GM19438 (cell line): Measurements from ENCODE around the gene CCDC141.
A peak's percentile ranks its signal among the peaks of the same experiment; 100 is the strongest.

ENCODE experiments used
- ATAC-seq: cut with Tn5 transposase; IDR thresholded peaks from one replicate; pipeline ENCODE4 v1.9.1; 2021; ENCODE audit warnings: low read depth; ENCODE audit not compliant: unreplicated experiment

Gene CCDC141

GRCh38 chr2:178834086-178834485 is 215.9 kb downstream of the CCDC141 start:
- ATAC-seq = no peak

- no peak for ATAC-seq
Measured at GRCh38 chr2:178833382-178833781, 216.6 kb downstream of the CCDC141 start.

DNA sequence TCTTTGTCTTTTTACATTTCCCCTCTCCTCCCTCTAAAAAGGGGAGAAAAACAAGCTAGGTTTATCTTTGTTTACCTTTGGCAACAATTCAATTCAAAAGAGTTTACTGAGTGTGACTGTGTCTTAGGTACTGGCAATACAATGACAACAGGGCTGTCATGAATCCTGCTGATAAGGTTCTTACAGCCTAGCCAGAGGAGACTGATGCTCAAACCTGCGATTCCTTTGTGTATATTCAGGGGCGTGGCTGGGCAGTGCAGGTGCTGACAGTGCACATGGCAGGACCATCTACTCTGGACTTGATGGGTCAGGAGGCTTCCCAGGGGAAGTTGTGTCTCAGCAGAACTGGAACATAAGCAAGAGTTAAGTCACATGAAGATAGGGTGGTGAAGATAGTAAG is 219.5 kb downstream of the CCDC141 start:
- ATAC-seq = no peak

DNA sequence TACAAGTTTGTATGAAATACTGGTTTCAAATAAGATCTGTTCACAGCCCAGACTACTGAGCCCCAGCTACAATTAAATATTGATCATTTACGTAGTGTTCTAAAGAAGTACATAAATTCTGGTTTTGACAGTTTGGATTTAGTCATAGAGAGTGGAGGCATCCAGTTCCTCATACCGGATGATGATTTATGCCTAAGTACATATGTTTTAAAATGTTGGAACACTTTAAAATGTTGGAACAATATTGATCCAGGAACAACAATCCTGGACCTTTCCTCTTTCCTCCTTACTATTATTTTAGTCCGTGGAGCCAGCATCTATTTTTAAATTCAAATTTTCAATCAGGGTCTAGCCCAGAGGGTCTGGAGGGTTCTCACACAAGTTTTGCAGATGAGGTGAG is 220.0 kb downstream of the CCDC141 start:
- no peak for ATAC-seq

DNA sequence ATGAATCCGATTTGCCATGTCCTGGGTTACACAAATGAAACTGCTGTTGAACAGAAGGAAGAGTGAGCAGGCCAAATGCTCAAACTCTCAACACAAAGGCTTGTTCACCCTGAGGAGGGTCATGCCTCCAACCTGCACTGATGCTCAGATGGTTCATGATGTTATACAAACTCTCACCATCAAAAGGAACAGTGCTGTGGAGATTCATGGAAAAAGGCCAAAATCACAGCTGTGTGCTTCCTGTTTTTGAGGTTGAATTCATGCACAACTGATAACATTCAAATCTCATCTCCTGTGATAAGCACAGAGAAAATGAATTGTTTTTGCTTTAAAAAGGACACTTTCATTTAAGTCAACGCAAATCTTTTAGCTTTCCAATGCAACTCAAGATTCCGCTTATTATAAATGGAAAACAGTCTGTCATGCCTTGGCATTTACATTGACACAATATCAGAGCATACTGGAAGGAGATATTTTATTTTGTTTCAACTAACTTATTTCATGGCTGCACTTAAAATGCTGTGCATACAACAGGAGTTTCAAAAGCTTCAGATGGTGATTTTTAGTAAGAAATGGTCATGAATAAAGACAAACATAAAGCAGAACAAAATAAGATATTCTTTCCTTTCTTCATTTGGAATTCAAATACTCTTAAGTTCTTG is 220.5 kb downstream of the CCDC141 start:
- no peak for ATAC-seq

DNA sequence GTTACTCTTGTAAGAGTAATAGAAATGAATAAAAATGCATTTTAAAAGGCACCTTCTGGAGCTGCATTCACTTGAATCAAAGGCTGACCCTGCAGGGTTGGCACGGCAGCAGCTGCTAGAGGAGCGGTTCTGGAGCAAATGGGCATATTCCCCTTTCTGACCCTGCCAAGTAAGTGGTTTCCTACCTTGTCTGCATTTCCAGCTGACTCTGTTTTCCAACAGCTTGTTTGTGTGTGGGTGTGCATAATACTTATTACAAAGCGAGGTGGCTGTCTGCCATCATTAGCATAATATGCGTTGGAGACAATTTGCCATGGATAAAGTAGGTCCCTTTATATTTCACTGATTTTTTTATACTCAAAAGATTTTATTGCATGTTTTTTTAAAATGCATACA is 221.5 kb downstream of the CCDC141 start:
- no peak for ATAC-seq

GRCh38 chr2:178827739-178828485 is 222.0 kb downstream of the CCDC141 start:
- ATAC-seq = no peak

DNA sequence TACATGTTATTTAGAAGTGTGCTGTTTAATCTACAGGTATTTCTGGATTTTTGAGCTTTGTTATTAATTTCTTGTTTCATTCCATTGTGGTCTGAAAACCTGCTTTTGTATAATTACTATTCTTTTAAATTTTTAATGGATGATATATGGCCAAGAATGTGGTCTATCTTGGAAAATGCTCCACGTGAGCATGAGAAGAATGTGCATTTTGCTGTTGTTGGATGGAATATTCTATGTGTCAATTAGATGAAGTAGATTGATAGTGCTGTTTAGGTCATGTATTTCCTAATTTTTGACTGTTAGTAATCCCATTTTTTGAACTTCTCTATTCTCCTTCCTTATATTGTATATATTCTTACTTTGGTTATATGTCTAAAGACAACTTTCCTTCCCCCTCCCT is 222.8 kb downstream of the CCDC141 start:
- ATAC-seq = no peak

- no peak for ATAC-seq
Measured at GRCh38 chr2:178825183-178825582, 224.8 kb downstream of the CCDC141 start.

DNA sequence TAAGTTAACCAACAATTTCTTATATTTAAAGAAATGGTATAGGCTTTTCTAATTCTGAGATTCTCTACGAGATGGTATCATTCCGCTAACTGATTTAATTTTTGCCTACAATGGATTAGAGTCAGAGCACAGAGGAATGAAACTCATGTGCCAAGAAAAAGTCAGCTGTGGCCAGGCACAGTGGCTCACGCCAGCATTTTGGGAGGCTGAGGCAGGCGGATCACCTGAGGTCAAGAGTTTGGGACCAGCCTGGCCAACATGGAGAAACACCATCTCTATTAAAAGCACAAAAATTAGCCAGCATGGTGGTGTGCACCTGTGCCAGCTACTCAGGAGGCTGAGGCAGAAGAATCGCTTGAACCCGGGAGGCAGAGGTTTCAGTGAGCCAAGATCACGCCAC is 225.8 kb downstream of the CCDC141 start:
- no peak for ATAC-seq

- peak; percentile 91 for ATAC-seq
Measured at GRCh38 chr2:178819992-178820391, 229.9 kb downstream of the CCDC141 start.

- ATAC-seq = no peak
Measured at GRCh38 chr2:178819147-178819875, 230.6 kb downstream of the CCDC141 start.

- ATAC-seq = no peak
Measured at GRCh38 chr2:178811901-178812300, 238.0 kb downstream of the CCDC141 start.

GRCh38 chr2:178811045-178811444 is 238.9 kb downstream of the CCDC141 start:
- no peak for ATAC-seq

GRCh38 chr2:178810422-178810821 is 239.5 kb downstream of the CCDC141 start:
- ATAC-seq = no peak

GRCh38 chr2:178807227-178808008 is 242.5 kb downstream of the CCDC141 start, which contains the start of gene TTN:
Gene TTN (minus strand): TSS chr2:178807423. CDS start chr2:178804642, 2,781 bp downstream.
- ATAC-seq = no peak

- ATAC-seq = no peak
Measured at GRCh38 chr2:178806543-178806942, 243.4 kb downstream of the CCDC141 start.

DNA sequence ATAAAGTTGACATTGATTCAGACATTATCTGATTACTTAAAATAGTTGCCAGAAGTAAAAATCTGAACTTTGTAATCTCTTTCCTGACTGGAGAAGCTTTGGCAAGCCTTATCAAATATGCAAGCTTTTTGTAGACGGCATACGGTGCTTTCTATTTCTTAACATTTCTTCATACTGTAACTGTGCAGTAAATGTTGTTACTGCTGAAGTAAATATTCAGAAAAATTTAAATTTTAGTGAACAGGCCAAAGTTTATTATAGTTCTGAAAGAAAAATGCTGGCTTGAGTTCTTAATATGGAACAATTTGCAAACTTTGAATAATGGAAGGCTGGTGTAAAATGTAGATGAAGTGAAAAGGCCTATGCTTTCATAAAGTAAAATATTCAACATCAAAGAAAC is 244.5 kb downstream of the CCDC141 start:
- ATAC-seq = no peak

DNA sequence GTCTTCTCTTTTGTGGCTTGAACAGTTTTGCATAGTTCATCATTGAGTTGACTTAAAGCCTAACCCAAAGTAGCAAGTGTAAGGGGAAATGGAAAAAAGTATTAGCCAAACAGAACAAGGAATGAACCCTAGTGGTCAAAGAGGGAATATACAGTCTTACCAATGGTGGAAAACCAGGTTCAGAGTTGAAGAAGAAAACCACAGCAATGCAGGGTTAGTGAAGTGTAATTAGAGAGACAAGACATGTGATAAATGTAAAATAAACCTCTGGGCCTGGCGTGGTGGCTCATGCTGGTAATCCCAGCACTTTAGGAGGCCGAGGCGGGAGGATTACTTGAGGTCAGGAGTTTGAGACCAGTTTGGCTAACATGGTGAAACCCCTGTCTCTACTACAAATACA is 245.1 kb downstream of the CCDC141 start:
- no peak for ATAC-seq

DNA sequence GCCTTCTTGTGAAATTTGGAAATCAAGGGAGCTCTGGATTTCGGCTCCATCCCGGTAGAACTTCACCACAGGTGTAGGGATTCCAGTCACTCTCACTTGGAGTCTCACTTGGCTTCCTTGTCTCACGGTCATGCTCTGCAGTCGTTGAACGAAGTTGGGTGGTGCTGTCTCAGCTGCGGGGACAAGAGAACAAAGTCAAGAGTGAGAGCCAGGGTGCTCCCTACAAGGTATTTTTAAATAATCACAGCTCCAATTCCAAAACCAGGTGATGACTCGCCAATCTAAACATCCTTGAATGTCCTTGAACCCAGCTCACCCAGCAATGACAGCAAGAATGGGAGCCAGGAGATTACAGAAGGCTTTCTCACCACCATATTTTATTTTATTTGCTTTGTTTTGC is 249.4 kb downstream of the CCDC141 start:
- no peak for ATAC-seq

- ATAC-seq = no peak
Measured at GRCh38 chr2:178799305-178799704, 250.6 kb downstream of the CCDC141 start.
